ENCODE measurements around the gene BCL2L14.
"Not testable (repeated sequence)": the region's sequence is repeated elsewhere in the genome, so short reads cannot be mapped to it uniquely, and the experiment has no call there.

Gene BCL2L14

DNA sequence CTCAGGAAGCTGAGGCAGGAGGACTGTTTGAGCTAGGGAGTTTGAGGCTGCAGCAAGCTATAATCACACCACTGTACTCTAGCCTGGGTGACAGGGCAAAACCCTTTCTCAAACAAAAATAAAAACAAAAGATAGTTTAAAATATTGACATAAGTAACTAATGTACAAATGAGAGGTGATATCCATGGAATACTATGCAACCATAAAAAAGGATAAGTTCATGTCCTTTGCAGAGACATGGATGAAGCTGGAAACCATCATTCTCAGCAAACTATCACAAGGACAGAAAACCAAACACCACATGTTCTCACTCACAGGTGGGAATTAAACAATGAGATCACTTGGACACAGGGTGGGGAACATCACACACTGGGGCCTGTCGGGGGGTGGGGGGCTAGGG is 73.8 kb downstream of the BCL2L14 start:
- not testable (repeated sequence) for H3K27me3 ChIP-seq (ENCODE audit: low read depth, low read length); H3K4me1 ChIP-seq (ENCODE audit: control insufficient read depth in 1 of 2, insufficient read depth in 2 of 2, low read length in 2 of 2); H3K4me3 ChIP-seq (ENCODE audit: low read depth in 1 of 2, low read length in 2 of 2); H3K9me3 ChIP-seq (ENCODE audit: control insufficient read depth in 1 of 2, low read length in 2 of 2); H3K27ac ChIP-seq (ENCODE audit: low read length)
- peaks cover 9 to 16% of the 10 kb centered on the region in 2 donors for H3K36me3 ChIP-seq (ENCODE audit: control insufficient read depth in 1 of 2, insufficient read depth in 2 of 2, low read length in 2 of 2)

DNA sequence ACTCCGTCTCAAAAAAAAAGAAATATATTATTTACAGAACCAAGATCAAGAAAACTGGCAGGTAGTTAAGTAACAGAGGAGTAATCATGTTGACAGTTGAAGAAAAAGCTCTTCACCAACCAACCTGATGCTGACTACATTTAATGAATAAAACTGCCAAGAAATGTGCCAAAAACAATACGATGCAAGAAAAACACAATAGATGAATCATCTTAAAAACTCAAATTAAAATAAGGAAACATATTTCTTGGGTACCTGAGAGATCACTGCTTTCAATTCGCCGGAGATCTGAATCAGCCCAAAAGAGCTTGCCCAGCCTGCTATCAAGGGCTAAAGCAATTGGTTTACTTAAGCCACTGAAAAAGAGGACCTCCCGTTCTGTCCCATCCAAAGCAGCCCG is 76.4 kb downstream of the BCL2L14 start:
- H3K27ac ChIP-seq (ENCODE audit: low read length), result no peak overlapping the region
- H3K36me3 ChIP-seq (ENCODE audit: control insufficient read depth in 1 of 2, insufficient read depth in 2 of 2, low read length in 2 of 2), result peaks cover 13 to 16% of the 10 kb centered on the region in 2 donors
- H3K4me3 ChIP-seq (ENCODE audit: low read depth in 1 of 2, low read length in 2 of 2), result no peak overlapping the region
- no peaks in the 10 kb centered on the region for H3K9me3 ChIP-seq (ENCODE audit: control insufficient read depth in 1 of 2, low read length in 2 of 2)
- no peaks in the 10 kb centered on the region for H3K27me3 ChIP-seq (ENCODE audit: low read depth, low read length)
- H3K4me1 ChIP-seq (ENCODE audit: control insufficient read depth in 1 of 2, insufficient read depth in 2 of 2, low read length in 2 of 2), result no peaks in the 10 kb centered on the region
